Smooth muscle cell (in vitro differentiated cells): ENCODE results near the gene SEMA4C. TPM values are rescaled to one million over a fixed set of nuclear protein-coding genes. Genes with fewer than 3 reads are reported as not detected.

Source experiments
- DNase-seq: peaks from one replicate; lab custom pipeline; 2025; ENCODE audit not compliant: unreplicated experiment; lab: John Stamatoyannopoulos, UW
- H2AFZ ChIP-seq: fragments of 200-600 bp; sonication (generic); 2 replicates; pipeline ENCODE4 v1.6.0; 2016; ENCODE audit warnings: antibody characterized with exemption, low read depth, mild to moderate bottlenecking
- H3F3A ChIP-seq: fragments of 200-600 bp; sonication (generic); 2 replicates; pipeline ENCODE4 v1.6.0; 2017; ENCODE audit warnings: antibody characterized with exemption, low read depth
- H3K27ac ChIP-seq: fragments of 200-600 bp; sonication (generic); 2 replicates; pipeline ENCODE4 v1.5.1; 2016; ENCODE audit warnings: low read depth, mild to moderate bottlenecking
- H3K27me3 ChIP-seq: fragments of 200-600 bp; sonication (generic); 2 replicates; pipeline ENCODE4 v1.6.1; 2016; ENCODE audit warnings: low read depth, mild to moderate bottlenecking
- H3K36me3 ChIP-seq: fragments of 200-600 bp; sonication (generic); 2 replicates; pipeline ENCODE4 v1.5.1; 2016; ENCODE audit warnings: low read depth
- H3K4me1 ChIP-seq: fragments of 200-600 bp; sonication (generic); 2 replicates; pipeline ENCODE4 v1.5.1; 2016; ENCODE audit warnings: low read depth
- H3K4me2 ChIP-seq: fragments of 200-600 bp; sonication (generic); 2 replicates; pipeline ENCODE4 v1.6.0; 2016; ENCODE audit warnings: mild to moderate bottlenecking
- H3K4me3 ChIP-seq: fragments of 200-600 bp; sonication (generic); 2 replicates; pipeline ENCODE4 v1.5.1; 2016; ENCODE audit warnings: mild to moderate bottlenecking
- H3K79me2 ChIP-seq: fragments of 200-600 bp; sonication (generic); 2 replicates; pipeline ENCODE4 v1.6.0; 2016; ENCODE audit warnings: low read depth, mild to moderate bottlenecking
- H3K9ac ChIP-seq: fragments of 200-600 bp; sonication (generic); 2 replicates; pipeline ENCODE4 v1.6.0; 2016; ENCODE audit warnings: low read depth
- H3K9me3 ChIP-seq: fragments of 200-600 bp; sonication (generic); replicated peaks from 2 replicates; pipeline ENCODE4 v1.5.1; 2016; ENCODE audit warnings: low read depth
- H4K20me1 ChIP-seq: fragments of 200-600 bp; sonication (generic); 2 replicates; pipeline ENCODE4 v1.6.0; 2016; ENCODE audit warnings: low read depth
- WGBS: methylation state at CpG from one replicate; pipeline ENCODE4 v1.1.7; 2016; ENCODE audit warnings: low lambda C conversion rate; 5-methylcytosine and 5-hydroxymethylcytosine counted together
- polyA plus RNA-seq: library from polyadenylated mRNA; unstranded; fragments of >200 nt; fragmentation: Nextera tagmentation; extraction: Ambion mirVana; gene quantifications from 2 replicates; pipeline ENCODE4 v1.2.1, GENCODE V29; 2016
- total RNA-seq: library from RNA; depleted of rRNA; stranded (reverse); fragments of >200 nt; gene quantifications from 2 replicates; pipeline ENCODE4 v1.2.3, GENCODE V29; 2014
- TF ChIP-seq, protein P1 (sequence below): fragments of 200-600 bp; sonication (generic); IDR thresholded peaks from 2 replicates; pipeline ENCODE4 v1.5.1; 2017; ENCODE audit warnings: borderline replicate concordance, mild to moderate bottlenecking, antibody characterized with exemption; ENCODE audit not compliant: insufficient read depth, poor library complexity, severe bottlenecking

SEMA4C gene
- total and polyA plus RNA-seq, 2 experiments from 2014 or later = 40.7 to 41.0 TPM

DNA sequence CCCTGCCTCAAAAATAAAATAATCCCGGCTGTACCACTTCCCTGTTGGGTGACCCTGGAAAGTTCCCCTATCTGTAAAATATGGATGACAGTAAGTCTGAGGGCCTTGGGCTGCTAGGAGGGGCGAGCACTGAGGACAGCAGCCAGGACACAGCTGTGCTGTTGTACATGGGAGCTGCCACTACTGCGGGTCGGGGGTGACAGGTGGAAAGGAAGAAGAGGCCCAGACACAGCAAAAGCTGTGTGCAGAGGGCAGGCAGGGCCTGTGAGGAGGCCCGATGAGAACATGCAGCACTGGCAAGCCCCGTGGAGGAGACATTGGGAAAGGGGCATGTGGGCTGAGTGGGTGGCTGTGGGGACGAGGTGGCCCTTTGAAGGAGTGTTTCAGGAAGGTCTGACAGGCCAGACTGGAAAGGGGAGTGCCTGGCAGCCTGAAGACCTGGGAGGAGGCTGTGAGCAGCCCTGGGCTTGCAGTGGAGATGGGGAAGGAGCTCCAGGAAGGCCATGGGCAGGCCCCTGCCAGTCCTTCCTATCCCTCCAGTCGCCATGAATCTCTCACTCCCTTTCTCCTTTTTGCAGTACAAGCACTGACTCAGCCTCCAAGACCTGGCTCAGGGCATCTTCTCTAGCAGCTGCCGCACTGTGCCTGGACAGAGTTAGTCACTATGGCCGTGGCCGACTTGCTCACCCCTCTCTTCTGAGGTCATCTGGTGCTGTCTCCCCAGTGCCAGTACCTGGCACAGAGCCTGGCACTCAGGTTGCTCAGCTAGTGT is 28.9 kb upstream of the SEMA4C start:
- Histone ChIP-seq H3K4me1 (peaks cover 9% of the 10 kb centered on the region), H4K20me1 (no peaks in the 10 kb centered on the region), H3K4me3 (no peak overlapping the region), H3K9me3 (no peaks in the 10 kb centered on the region), H3F3A (no peaks in the 10 kb centered on the region), H3K27ac (no peak overlapping the region), H2AFZ (no peak overlapping the region), H3K36me3 (no peaks in the 10 kb centered on the region), H3K9ac (no peak overlapping the region), H3K79me2 (no peaks in the 10 kb centered on the region), H3K27me3 (no peaks in the 10 kb centered on the region), H3K4me2 (no peak overlapping the region)
- DNase-seq = no peak
- TF ChIP-seq, protein P1, sequence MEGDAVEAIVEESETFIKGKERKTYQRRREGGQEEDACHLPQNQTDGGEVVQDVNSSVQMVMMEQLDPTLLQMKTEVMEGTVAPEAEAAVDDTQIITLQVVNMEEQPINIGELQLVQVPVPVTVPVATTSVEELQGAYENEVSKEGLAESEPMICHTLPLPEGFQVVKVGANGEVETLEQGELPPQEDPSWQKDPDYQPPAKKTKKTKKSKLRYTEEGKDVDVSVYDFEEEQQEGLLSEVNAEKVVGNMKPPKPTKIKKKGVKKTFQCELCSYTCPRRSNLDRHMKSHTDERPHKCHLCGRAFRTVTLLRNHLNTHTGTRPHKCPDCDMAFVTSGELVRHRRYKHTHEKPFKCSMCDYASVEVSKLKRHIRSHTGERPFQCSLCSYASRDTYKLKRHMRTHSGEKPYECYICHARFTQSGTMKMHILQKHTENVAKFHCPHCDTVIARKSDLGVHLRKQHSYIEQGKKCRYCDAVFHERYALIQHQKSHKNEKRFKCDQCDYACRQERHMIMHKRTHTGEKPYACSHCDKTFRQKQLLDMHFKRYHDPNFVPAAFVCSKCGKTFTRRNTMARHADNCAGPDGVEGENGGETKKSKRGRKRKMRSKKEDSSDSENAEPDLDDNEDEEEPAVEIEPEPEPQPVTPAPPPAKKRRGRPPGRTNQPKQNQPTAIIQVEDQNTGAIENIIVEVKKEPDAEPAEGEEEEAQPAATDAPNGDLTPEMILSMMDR = no peak
- 72% methylated on average over 11 of the region's 11 CpGs for WGBS

DNA sequence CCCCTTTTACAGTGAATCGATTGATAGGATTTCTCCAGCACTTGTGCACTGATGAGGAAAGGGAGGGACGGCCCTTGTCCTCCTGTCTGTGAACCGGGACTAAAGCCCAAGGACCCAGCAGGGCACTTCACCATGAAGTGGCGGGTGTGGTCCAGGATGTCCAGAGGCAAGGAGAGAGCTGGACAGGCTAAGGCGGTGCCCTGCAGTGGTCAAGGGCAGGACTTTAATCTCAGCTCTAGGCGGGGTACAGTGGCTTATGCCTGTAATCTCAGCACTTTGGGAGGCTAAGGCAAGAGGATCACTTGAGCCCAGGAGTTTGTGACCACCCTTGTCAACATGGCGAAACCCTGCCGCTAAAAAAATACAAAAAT is 28.2 kb upstream of the SEMA4C start:
- TF ChIP-seq, protein P1 = no peak
- DNase-seq = no peak
- no peak overlapping the region for H3K27ac ChIP-seq
- H3K4me1 ChIP-seq = peaks cover 9% of the 10 kb centered on the region
- no peaks in the 10 kb centered on the region for H4K20me1 ChIP-seq
- WGBS = 97% methylated on average over 8 of the region's 8 CpGs
- H3K79me2 ChIP-seq = no peaks in the 10 kb centered on the region
- no peak overlapping the region for H2AFZ ChIP-seq
- no peak overlapping the region for H3K9ac ChIP-seq
- H3K27me3 ChIP-seq = no peaks in the 10 kb centered on the region
- H3F3A ChIP-seq = no peaks in the 10 kb centered on the region
- no peaks in the 10 kb centered on the region for H3K36me3 ChIP-seq
- no peak overlapping the region for H3K4me3 ChIP-seq
- H3K9me3 ChIP-seq = no peaks in the 10 kb centered on the region
- no peak overlapping the region for H3K4me2 ChIP-seq

DNA sequence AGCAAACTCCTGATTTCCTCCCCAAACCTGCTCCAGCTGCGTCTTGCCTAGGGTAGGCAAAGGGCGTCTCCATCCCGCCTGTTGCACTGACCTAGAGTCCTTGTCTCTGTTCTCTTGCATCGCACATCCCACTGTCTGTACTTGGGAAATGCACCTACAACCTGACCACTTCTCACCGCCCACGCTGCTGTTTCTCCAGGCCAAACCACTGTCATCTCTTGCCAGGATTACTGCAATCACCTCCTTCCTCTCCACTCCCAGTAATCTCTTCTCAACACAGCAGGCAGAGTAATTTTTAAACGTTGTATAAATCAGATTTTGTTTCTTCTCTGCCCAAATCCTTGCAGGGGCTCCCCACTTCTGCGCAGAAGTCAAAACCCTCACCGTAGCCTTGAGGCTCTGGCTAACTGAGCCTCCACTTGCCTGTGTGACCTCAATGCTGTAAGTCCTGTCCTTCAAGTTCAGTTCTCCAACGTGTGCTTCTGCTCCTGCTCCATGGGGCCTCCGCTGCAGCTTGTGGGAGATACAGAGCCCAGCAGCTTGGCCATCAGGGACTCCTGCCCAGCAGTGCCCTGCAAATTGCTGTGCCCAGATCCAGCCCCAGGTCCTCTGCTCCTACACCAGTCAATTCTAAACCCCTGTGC is 27.7 kb upstream of the SEMA4C start:
- 57% methylated on average over 11 of the region's 11 CpGs for WGBS
- DNase-seq = no peak

More for the DNA sequence above, 27.7 kb upstream of the SEMA4C start:
- Histone ChIP-seq H3K4me3 (no peak overlapping the region), H3K4me2 (peak overlapping the region; percentile 9), H3K27me3 (no peaks in the 10 kb centered on the region), H3K79me2 (no peaks in the 10 kb centered on the region), H3F3A (no peaks in the 10 kb centered on the region), H4K20me1 (no peaks in the 10 kb centered on the region), H3K36me3 (no peaks in the 10 kb centered on the region), H3K9me3 (no peaks in the 10 kb centered on the region), H2AFZ (no peak overlapping the region), H3K4me1 (peaks cover 9% of the 10 kb centered on the region), H3K9ac (no peak overlapping the region), H3K27ac (no peak overlapping the region)
- TF ChIP-seq, protein P1 = no peak
